HG03558 (cell line): ENCODE results near the gene NXPH2.

Experiments
- ATAC-seq: cut with Tn5 transposase; IDR thresholded peaks from one replicate; pipeline ENCODE4 v1.9.1; 2021; ENCODE audit warnings: moderate number of reproducible peaks; ENCODE audit not compliant: unreplicated experiment; ENCODE audit errors: extremely low read depth

The NXPH2 gene

DNA sequence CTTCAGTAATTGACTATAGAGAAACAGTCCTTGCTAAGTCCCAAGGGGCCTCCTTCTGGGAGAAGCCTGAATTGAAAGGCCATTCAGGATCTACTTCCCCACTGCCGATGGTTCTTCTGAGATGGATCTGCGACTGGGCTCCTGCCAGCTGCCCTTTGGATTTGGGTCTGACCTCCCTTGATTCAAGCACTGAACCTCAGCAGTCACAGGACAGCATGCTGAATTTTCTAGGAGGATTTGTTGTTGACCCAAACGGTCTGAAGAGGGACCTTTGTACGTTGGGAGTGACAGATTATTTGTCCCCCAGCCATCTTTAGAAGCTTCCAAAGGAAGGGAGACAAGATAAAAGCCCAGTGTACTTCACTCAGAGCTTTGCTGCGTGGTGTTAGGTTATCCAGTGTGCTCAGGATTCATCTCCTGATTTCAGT lies 67.1 kb downstream of the NXPH2 start:
- no peak for ATAC-seq

DNA sequence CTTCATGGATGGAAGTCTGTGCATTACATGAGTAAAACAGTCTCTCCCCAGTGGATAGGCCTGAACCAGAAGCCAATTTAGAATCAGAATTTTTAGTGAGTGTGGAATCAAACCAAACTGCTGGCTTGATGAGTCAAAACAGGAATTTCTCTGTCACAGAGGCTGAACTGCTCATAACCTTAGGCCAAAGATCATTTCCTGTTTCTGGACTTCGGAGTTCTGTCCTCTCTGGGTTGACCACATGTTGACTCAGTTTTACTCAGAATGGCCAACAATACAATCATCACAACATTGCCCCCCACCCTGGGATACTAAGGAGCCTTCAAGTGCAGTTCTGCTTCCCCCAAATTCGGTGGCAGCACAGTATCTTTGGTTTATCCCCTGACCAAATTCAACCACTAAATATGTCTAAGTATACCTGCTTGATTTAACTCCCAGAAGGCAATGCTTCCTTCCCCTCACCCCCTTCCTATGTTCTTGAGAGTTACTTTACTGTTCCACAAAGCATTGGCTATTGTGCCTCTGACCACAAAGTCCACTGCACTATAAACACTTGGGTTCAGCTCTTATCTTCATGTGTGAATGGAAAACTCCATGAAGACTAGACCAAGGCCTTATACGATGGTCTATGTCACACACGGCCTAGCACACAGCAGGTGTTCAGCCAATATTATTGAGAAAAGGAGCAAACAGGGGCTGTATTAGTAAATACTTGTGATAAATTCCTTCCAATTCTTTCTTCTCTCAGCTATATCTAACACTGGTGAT lies 67.8 kb downstream of the NXPH2 start:
- ATAC-seq, result peak; percentile 92

DNA sequence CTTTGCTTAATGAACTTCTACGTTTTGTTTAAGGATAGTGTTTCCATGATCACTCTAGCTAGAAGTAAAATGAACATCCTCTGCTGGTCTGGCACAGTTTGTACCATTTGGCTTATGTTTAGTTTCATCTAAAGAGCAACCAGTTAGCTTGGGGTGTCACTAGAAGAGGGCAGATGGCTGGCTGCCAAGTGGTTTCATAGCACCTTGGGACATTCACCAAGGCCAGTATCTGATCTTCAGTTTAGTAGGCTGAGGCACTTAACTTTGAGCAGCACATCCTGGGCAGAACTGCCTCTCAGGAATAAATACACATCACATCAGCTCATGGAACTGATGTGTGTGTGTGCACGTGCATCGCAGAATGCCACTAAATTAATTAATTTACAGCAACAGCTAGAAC lies 68.4 kb downstream of the NXPH2 start:
- ATAC-seq, result peak; percentile 28

DNA sequence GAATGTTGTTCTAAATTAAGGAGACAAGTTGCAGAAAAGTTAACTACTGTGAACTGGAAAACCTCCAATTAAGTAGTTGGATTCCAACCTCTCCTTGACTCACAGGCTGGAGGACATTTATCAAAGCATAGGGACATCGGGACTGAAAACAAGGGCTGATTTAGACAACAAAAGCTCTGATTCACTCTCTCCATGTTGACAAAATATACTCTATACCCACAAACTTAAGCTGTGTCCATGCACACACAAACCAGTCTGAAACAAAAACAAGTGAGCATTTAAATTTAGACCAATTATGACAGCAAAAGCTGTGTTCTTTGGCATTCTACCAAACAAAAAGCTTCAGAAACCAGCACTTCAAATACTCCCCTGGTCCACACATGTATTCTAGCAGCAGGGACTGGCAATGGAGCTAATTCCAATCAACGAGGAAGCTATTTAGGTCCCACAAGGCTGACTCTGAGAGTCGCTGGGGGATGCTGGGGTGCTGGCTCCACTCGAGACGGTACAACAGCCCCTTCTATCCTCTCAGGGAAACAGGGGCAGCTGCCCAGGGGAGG lies 71.4 kb downstream of the NXPH2 start:
- ATAC-seq, result no peak

DNA sequence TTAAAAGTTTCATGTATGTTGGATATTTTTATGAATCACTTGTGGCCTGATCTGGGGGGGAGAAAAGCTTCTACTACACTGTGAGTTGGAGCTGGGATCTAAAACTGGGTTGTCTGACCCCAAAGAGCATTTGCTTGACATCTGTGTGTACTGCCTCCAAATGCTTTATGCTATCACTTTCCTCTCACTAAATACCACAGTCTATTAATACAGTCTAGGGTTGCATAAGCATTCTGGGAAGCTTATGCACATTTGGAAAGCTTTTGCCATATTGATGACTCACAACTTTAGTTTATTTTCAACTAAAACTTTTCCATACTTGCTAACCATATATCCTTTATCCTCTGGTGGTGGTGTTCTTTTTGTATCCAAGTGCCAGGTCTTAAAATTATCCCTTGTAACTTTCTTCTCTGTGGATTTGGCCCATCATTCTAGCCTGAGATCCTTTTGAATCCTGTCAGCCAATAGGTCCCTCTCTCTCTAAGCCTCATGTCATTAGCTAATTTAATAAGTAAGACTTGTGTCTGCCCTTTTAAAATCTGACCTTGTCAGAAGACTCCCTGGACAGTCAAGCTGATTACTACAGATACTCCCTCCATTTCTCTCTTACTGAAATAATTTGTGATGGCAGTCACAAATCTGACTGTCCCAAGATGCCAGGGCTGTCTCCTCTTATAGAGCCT lies 72.7 kb downstream of the NXPH2 start:
- no peak for ATAC-seq

DNA sequence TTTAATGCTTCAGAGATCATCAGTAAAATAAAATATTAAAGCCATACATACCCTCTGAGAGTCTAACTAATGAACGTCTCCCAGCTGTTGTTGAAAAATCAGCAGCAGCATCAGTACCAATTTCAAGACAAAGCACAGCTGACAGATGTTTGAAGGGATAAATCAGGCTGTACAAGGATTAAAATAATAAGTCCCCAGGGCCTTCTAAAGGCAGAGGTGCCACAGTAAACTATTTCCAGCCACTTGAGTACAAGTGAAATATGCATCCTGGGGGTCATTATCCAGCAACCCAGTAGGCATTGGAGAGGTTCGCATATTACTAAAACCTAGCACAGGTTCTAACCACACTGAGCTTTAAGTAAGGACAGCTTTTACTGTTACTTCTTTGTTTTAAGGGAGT lies 76.9 kb downstream of the NXPH2 start:
- no peak for ATAC-seq

DNA sequence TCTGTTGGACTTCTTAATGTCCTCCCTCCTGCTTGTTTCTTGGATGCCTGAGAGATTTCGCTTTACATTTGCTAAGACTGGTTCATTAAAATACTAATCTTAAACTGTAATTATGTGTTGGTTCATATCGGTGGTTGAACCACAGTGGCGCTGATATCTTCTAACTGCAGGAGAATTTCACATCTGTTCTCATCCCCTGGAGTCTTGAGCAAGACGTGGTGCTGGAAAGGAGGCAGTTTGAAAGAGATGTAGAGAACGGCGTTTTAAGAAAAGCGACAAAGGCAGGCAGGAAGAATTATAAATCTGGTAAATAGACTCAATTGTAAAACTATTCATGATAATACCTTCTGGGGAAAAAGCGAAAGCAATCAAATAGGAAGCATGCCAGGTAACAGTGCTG lies 79.5 kb downstream of the NXPH2 start:
- ATAC-seq, result no peak

DNA sequence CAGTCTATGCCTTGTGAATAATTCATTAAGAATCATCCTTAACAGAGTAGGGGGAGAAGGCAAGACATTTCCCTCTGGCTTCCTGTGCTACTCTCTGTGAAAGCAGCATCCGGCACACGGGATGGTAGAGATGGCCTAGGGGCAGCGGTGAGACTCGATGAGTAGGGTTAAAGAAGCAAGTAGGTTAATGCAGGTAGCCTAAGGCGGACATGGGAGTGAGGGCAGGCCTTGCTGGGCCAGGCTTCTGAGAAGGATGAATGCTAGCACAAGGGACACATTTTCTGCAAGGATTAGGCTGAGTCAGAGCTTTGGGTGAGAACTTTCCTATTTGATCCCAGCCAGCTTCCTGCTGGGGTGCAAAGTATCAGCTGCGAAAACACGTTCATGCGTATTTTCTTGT lies 80.8 kb downstream of the NXPH2 start:
- ATAC-seq, result no peak

DNA sequence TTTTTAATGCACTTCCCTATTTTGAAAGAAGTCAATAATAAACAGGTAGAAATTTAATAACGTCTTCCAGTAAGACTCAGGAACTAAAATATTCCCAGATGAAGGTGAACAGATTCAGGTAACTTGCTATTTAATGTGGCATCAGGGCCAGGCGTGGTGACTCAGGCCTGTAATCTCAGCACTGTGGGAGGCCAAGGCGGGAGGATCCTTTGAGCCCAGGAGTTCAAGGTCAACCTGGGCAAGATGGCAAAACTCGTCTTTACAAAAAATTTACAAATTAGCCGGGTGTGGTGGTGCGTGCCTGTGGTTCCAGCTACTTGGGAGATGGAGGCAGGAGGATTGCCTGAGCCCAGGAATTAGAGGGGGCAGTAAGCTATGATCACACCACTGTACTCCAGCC lies 81.8 kb downstream of the NXPH2 start:
- no peak for ATAC-seq

DNA sequence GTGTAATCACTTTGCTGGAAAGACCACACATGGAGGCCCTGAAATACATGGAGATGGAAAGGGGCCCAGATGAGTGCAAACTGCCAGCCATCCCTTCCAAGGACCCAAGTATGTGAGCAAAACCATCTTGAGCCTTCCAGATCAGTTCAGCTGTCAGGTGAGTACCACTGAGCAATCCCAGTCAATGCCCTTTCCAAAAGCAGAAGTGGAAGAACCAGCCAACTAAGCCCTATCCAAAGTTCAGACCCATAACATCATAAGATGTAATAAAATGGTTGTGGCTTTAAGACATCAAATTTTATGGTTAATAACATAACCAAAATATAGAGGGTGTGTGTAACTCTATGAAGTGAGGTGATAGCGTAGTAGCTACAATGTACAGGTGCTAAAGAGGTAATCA lies 88.5 kb downstream of the NXPH2 start:
- no peak for ATAC-seq

DNA sequence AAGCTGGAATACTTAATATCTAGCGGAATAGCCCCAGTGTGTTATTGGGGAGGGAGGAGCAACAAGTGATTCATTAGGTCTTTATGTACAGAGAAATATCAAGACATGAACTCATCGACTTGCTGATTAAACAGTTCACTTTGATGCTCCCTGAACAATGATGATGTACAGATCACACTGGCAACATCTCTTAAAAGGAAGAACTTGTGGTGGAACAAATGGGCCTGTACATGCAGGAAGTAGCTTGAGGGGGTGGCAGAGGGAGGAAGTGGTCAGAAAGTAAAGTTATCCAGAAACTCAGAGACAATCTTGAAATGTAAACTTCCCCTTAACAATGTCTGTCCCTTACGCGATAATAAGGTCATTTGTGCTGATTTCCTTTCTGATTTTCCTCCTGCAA lies 90.5 kb downstream of the NXPH2 start:
- ATAC-seq, result no peak

DNA sequence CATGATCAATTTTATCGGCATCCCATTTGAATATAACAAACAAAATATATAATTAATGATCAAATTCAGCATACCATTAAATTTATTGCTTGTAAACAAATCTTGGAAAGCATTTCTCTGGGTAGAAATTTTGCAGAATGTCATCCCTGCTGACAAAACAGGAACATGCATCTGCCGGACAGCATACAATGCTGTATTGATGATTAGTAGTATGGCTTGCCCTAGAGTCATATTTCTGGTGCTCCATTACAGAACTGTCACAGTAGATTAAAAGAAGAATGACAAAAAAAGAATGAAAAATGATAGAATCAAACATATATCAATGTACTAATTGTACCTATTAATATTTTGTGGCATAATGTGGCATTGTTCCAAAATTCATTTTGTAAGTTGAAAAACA lies 98.0 kb downstream of the NXPH2 start:
- no peak for ATAC-seq

DNA sequence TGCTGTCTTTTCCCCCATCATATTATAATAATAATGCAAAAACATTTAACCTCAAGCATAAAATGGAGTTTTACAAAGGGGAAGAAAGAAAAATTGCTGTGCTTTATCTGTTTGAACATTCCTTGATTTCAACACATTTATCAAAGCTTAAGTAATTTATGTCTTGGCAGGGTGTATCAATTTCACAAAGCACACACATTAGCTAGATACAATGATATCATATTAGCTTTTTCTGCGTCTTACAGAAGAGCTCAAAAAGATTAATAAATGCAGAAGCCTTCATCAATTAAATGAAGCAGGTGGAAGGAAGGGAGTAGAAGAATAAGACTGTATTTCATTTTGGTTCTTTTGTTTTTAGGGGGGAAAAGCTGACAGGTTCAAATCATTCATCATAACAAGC lies 103.0 kb downstream of the NXPH2 start:
- ATAC-seq, result no peak

DNA sequence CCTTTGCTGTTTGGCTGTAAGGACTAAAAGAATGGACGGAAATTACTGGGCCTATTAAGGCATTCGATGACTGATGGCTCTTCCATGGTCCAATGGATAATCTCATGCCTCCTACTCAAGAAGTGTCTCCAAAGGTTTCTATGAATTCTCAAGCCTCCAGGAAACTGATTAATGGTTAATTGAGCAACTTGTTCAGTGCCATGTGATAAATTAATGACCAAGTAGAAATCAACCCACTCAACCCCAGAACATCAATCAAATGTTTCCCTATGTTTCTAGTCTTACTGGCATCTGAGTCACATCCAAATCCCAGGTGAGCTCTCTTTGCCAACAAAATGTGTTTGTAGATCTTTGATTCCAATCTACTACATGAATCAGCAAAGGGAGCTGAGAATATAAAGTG lies 103.6 kb downstream of the NXPH2 start:
- no peak for ATAC-seq

DNA sequence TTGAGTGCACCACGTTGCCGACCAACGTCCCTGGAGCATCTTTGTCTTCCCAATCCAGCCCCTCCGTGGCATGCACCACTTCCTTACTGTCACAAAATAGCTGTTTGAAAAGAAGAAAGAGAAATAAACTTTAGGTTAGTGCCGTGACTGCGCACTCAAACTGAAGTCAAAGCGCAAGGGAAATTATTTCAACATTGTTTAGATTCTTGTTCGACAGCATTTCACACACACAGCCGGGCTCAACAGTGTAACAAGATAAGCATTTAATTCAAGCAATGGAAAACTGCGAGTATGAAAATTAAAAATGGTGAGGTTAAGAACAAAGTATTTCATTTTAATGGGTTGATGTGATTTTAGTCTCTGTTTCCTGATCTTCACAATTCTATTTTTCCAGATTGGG lies 108.6 kb downstream of the NXPH2 start:
- ATAC-seq, result no peak

DNA sequence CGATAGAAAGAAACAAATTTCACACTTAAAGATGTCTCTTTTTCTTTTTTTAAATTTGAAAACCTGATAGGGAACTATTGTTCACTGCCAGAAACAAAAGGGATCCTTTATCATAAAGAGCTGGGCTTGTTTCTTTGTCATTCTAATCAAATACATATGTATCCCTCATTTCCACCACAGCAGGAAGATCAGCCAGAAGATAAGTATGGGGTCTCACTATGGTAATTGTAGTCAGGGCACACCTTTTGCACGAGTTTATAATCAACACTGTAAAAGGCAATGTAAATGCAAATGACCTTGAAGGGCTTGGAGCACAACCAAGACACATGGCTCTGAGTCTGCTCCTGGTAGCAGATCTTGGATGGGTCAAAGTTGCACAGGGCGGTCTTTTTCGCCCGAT lies 109.5 kb downstream of the NXPH2 start:
- ATAC-seq, result no peak

DNA sequence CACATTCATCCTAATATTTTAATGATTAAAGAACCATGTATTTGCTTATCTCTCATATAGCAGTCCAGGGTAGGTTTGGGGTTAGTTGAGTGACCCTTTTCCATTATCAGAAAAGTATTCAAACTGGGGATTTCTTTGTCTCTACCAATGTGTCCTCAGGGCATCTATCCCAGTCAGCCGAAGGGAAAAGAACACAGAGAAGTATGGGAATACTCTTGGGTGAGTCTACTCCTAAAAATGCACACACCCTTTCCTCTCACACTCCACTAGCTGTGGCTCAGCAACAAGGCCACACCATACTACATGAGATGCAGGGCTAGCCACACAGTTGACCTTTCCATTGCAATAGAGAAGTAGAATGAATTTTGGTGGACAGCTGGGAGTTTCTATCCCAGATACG lies 114.3 kb downstream of the NXPH2 start:
- ATAC-seq, result no peak

DNA sequence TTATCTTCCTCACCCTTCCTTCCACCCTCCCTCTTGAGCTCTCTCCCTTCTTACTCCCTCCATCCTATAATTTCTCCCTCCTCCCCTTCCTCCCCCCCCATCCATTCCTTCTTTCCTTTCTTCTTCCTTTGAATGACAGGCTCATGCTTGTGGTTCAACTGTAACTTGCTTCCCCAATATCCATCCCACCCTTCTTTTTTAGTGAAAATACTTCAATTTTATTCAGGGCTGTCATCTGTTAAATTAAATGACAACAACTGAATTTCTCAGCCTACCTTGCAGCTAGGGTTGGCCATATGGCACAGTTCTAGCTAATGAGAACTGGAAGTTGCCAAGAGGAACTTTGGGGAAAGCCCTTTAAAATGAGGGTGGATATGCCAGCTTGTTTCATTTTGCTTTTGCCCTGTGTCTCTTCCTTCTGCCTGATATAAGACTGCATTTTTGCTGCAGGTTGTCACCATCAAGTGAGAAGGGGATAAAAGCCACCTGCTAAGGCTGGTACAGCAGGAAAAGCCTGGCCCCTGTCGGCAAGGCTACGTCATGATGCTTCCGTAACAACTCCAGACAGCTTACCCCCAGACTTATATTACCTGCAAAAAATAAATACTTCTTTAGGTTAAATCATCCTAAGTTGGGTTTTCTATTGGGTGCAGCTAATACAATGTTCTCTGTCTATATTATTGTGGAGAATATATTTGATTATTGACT lies 121.8 kb downstream of the NXPH2 start:
- ATAC-seq, result no peak

DNA sequence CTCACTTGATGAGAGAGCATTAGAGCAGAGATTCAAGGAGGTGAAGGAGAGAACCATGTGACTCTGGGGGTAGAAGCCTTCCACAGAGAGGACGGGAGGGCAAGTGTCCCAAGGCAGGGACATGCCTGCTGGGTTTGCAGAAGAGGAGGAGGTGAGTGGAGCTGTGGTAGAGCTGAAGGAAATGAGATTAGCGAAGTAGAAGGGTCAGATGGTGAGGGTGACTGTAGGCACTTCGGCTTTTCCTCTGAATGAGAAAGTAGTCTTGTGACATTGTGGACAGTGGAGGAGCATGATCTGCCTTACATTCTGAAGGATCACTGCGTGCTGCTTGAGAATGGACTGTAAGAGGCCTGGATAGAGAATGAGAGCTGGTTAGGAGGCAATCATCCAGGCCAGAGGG lies 126.0 kb downstream of the NXPH2 start:
- no peak for ATAC-seq

DNA sequence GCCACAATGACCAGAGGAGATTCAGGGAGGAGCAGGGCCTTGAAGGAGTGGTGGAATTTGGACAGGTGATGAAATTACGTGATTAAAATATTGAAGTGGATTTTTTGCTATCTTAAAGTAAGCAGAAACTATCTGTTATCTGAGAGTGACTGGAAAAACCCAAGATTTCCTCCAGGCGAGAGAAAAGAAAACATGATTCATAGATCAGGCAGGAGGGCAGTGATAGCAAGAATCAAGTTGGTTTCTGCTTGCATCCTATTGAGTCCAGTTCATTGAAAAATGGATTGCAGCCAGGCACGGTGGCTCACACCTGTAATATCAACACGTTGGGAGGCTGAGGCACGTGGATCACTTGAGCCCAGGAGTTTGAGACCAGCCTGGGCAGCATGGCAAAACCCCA lies 127.8 kb downstream of the NXPH2 start:
- no peak for ATAC-seq

DNA sequence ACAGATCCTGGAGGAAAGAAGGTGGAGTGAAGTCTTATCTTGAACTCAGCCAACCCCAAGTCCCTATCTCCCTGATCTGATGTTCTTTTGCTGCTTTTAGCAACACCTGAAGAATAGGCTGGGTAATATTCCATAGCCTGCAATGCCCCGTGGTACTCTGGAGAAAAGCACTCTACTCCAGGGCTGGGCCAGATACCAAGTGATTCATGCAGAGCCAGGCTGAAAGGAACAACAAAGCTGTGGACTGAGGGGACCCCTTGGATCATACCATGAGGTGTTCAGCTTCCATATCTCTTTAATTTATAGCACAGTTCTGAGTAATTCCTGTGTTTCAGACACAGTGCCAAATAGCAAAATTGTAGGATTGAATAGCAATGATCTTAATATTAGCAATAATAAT lies 130.6 kb downstream of the NXPH2 start:
- no peak for ATAC-seq
